Activated naive CD8-positive, alpha-beta T cell treated with anti-CD3 and anti-CD28 coated beads, Interleukin-2, amount 10 ng/mL, durations not matched to agents 7 days and 5 days (primary cell): ENCODE measurements around the gene ICA1L. TPM values are rescaled to one million over a fixed set of nuclear protein-coding genes. Genes with fewer than 3 reads are reported as not detected.
"Not testable (repeated sequence)": the region's sequence is repeated elsewhere in the genome, so short reads cannot be mapped to it uniquely, and the experiment has no call there.

ENCODE experiments used
- ATAC-seq: fragments of 150-1000 bp; cut with Tn5 transposase; one replicate; pipeline ENCODE4 v1.10.0; 2021; ENCODE audit warnings: low read depth, moderate library complexity
- POLR2A ChIA-PET: fragments of 350-600 bp; sonication (Branson Sonifier 250); formaldehyde crosslinking; loops from one replicate; lab custom pipeline; 2021; ENCODE audit warnings: antibody characterized with exemption; lab: Charles Lee
- DNase-seq: peaks from one replicate; pipeline ENCODE4 v3.0.0; 2021
- H3K27ac Mint-ChIP-seq: one replicate; pipeline ENCODE4 v1.8.0; 2022; ENCODE audit warnings: mild to moderate bottlenecking, mixed read lengths
- H3K27me3 Mint-ChIP-seq: one replicate; pipeline ENCODE4 v1.8.0; 2022; ENCODE audit warnings: mild to moderate bottlenecking, moderate library complexity, mixed read lengths
- H3K36me3 Mint-ChIP-seq: one replicate; pipeline ENCODE4 v1.8.0; 2021; ENCODE audit warnings: mild to moderate bottlenecking, mixed read lengths
- H3K4me1 Mint-ChIP-seq: one replicate; pipeline ENCODE4 v1.8.0; 2021; ENCODE audit warnings: mixed read lengths
- H3K4me3 Mint-ChIP-seq: one replicate; pipeline ENCODE4 v1.8.0; 2022; ENCODE audit warnings: mild to moderate bottlenecking, moderate library complexity, mixed read lengths
- H3K9me3 Mint-ChIP-seq: one replicate; pipeline ENCODE4 v1.8.0; 2021; ENCODE audit warnings: mixed read lengths
- total RNA-seq, 2 experiments: library from RNA; stranded (reverse); gene quantifications; one replicate each; pipeline ENCODE4 v1.2.3, GENCODE V29; 2021

The ICA1L gene
- 1 to 10 TPM; 4.5 to 5.8 TPM for total RNA-seq

- Mint-ChIP-seq H3K9me3 (no peaks in the 10 kb centered on the region), H3K27me3 (peaks cover 4% of the 10 kb centered on the region), H3K4me3 (peak within 1 kb of the TSS; percentile 90), H3K36me3 (no peaks in the 10 kb centered on the region), H3K27ac (peak within 1 kb of the TSS; percentile 76), H3K4me1 (peaks cover 11% of the 10 kb centered on the region)
- POLR2A ChIA-PET: interaction anchor here (0.5 to 2.3 kb wide), 5 partner anchors 20 to 283 kb away, joined by 3 to 18 read pairs (median 6); partner anchors contain the start of gene FAM117B
- ATAC-seq (peak; percentile 59), DNase-seq (peak; percentile 78)
Measured at GRCh38 chr2:202871300-202872141, at the start of gene ICA1L. Gene ICA1L (minus strand): TSS chr2:202871766. CDS start chr2:202829009, 42,757 bp downstream.

GRCh38 chr2:202918860-202919259, 47.3 kb upstream of the ICA1L start:
- no peaks in the 10 kb centered on the region for H3K9me3 Mint-ChIP-seq
- no peaks in the 10 kb centered on the region for H3K27me3 Mint-ChIP-seq
- DNase-seq: no peak
- H3K4me1 Mint-ChIP-seq: no peaks in the 10 kb centered on the region
- ATAC-seq: no peak
- no peak overlapping the region for H3K4me3 Mint-ChIP-seq
- POLR2A ChIA-PET: no interaction called here
- peaks cover 5% of the 10 kb centered on the region for H3K36me3 Mint-ChIP-seq
- H3K27ac Mint-ChIP-seq: no peak overlapping the region

GRCh38 chr2:202912342-202913201, 41.0 kb upstream of the ICA1L start:
- ATAC-seq: peak; percentile 55
- POLR2A ChIA-PET: interaction anchor here (1.3 to 2.1 kb wide), 2 partner anchors 277 to 326 kb away, joined by 5 to 15 read pairs; partner anchors contain the start of gene CYP20A1

GRCh38 chr2:202911512-202912341, 40.2 kb upstream of the ICA1L start, which contains the start of the genes CARF and WDR12:
Gene CARF (plus strand): TSS chr2:202912275. CDS start chr2:202941903, 29,628 bp downstream.
Gene WDR12 (minus strand): TSS chr2:202911673. CDS start chr2:202911476, 197 bp downstream.
- Mint-ChIP-seq H3K27me3 (no peaks in the 10 kb centered on the region), H3K4me3 (peak within 1 kb of the TSS; percentile 93), H3K27ac (peak within 1 kb of the TSS; percentile 96), H3K4me1 (peaks cover 25% of the 10 kb centered on the region), H3K36me3 (peaks cover 2% of the 10 kb centered on the region), H3K9me3 (no peaks in the 10 kb centered on the region)
- peak; percentile 89 for ATAC-seq
- peak; percentile 89 for DNase-seq
- POLR2A ChIA-PET: interaction anchor here (0.7 to 2.1 kb wide), 5 partner anchors 10 to 645 kb away, joined by 3 to 15 read pairs (median 5); partner anchors contain the start of genes CYP20A1 and NBEAL1

More at GRCh38 chr2:202912342-202913201, 41.0 kb upstream of the ICA1L start:
- peak; percentile 68 for DNase-seq
- not testable (repeated sequence) for H3K36me3 Mint-ChIP-seq, H3K9me3 Mint-ChIP-seq, H3K27me3 Mint-ChIP-seq
- Mint-ChIP-seq H3K27ac (peak overlapping the region; percentile 96), H3K4me1 (peaks cover 25% of the 10 kb centered on the region), H3K4me3 (peak overlapping the region; percentile 93)

- Mint-ChIP-seq H3K27me3 (no peaks in the 10 kb centered on the region), H3K4me1 (peaks cover 25% of the 10 kb centered on the region), H3K4me3 (peak overlapping the region; percentile 93), H3K9me3 (no peaks in the 10 kb centered on the region), H3K27ac (peak overlapping the region; percentile 96), H3K36me3 (peaks cover 5% of the 10 kb centered on the region)
- no peak for DNase-seq
- POLR2A ChIA-PET: interaction anchor here (0.7 to 2.1 kb wide), 5 partner anchors 9 to 644 kb away, joined by 3 to 15 read pairs (median 5); partner anchors contain the start of genes CYP20A1 and NBEAL1
- no peak for ATAC-seq
Measured at GRCh38 chr2:202911203-202911511, 39.6 kb upstream of the ICA1L start.

- no peaks in the 10 kb centered on the region for H3K9me3 Mint-ChIP-seq
- POLR2A ChIA-PET: interaction anchor here (1.3 to 2.1 kb wide), 3 partner anchors 9 to 328 kb away, joined by 3 to 15 read pairs (median 8); partner anchors contain the start of genes CYP20A1 and NBEAL1
- no peak for ATAC-seq
- no peak for DNase-seq
- H3K27me3 Mint-ChIP-seq: no peaks in the 10 kb centered on the region
- peaks cover 25% of the 10 kb centered on the region for H3K4me1 Mint-ChIP-seq
- peak overlapping the region; percentile 93 for H3K4me3 Mint-ChIP-seq
- peaks cover 6% of the 10 kb centered on the region for H3K36me3 Mint-ChIP-seq
- no peak overlapping the region for H3K27ac Mint-ChIP-seq
Measured at GRCh38 chr2:202910698-202911097, 39.1 kb upstream of the ICA1L start.

- H3K27ac Mint-ChIP-seq, H3K9me3 Mint-ChIP-seq, ATAC-seq, H3K27me3 Mint-ChIP-seq, DNase-seq: not testable (repeated sequence)
- H3K4me1 Mint-ChIP-seq: peaks cover 25% of the 10 kb centered on the region
- peaks cover 11% of the 10 kb centered on the region for H3K36me3 Mint-ChIP-seq
- H3K4me3 Mint-ChIP-seq: peak overlapping the region; percentile 93
- POLR2A ChIA-PET: interaction anchor here (2.1 kb wide), 1 partner anchor 328 kb away, joined by 15 read pairs; the partner anchor contains the start of gene CYP20A1
Measured at GRCh38 chr2:202910250-202910649, 38.7 kb upstream of the ICA1L start.

GRCh38 chr2:202909394-202910192, 38.0 kb upstream of the ICA1L start:
- Mint-ChIP-seq H3K4me1 (peaks cover 27% of the 10 kb centered on the region), H3K9me3 (peaks cover 1% of the 10 kb centered on the region), H3K27ac (no peak overlapping the region), H3K27me3 (no peaks in the 10 kb centered on the region), H3K4me3 (peak overlapping the region; percentile 93), H3K36me3 (peaks cover 16% of the 10 kb centered on the region)
- DNase-seq (no peak), ATAC-seq (no peak)
- POLR2A ChIA-PET: no interaction called here

GRCh38 chr2:202908186-202908585, 36.6 kb upstream of the ICA1L start:
- ATAC-seq: no peak
- POLR2A ChIA-PET: interaction anchor here (0.7 kb wide), 1 partner anchor 121 kb away, joined by 3 read pairs; no protein-coding TSS in a partner anchor

GRCh38 chr2:202905507-202905906, 33.9 kb upstream of the ICA1L start:
- peaks cover 28% of the 10 kb centered on the region for H3K36me3 Mint-ChIP-seq
- H3K4me3 Mint-ChIP-seq, POLR2A ChIA-PET, ATAC-seq, H3K27me3 Mint-ChIP-seq, DNase-seq, H3K9me3 Mint-ChIP-seq, H3K27ac Mint-ChIP-seq: not testable (repeated sequence)
- H3K4me1 Mint-ChIP-seq: peaks cover 24% of the 10 kb centered on the region

More at GRCh38 chr2:202908186-202908585, 36.6 kb upstream of the ICA1L start:
- Mint-ChIP-seq H3K36me3 (peaks cover 26% of the 10 kb centered on the region), H3K4me3 (no peak overlapping the region), H3K27me3 (no peaks in the 10 kb centered on the region), H3K9me3 (peaks cover 3% of the 10 kb centered on the region), H3K27ac (no peak overlapping the region), H3K4me1 (peaks cover 28% of the 10 kb centered on the region)
- DNase-seq: no peak

- H3K27ac Mint-ChIP-seq: no peak overlapping the region
- no peaks in the 10 kb centered on the region for H3K27me3 Mint-ChIP-seq
- ATAC-seq: no peak
Measured at GRCh38 chr2:202885190-202885589, 13.6 kb upstream of the ICA1L start.

More at GRCh38 chr2:202885190-202885589, 13.6 kb upstream of the ICA1L start:
- POLR2A ChIA-PET: no interaction called here
- DNase-seq: no peak
- Mint-ChIP-seq H3K9me3 (no peaks in the 10 kb centered on the region), H3K36me3 (peaks cover 15% of the 10 kb centered on the region), H3K4me3 (no peak overlapping the region), H3K4me1 (peaks cover 1% of the 10 kb centered on the region)
